Posterior cingulate gyrus (tissue), 11 donors: ENCODE measurements around the gene PTGIS.

Source experiments
- DNase-seq, 10 donors: peaks; one replicate each; pipeline versions ENCODE4 v3.0.0 to v3.0.0-alpha.2; 2020 to 2021; ENCODE audit warnings: mixed read lengths in 3 of 10
- intact Hi-C: fragments of 100-400 bp; cut with DNase I; formaldehyde crosslinking; loops from one replicate; pipeline ENCODE4 v1.15.1; 2023

PTGIS gene

DNA sequence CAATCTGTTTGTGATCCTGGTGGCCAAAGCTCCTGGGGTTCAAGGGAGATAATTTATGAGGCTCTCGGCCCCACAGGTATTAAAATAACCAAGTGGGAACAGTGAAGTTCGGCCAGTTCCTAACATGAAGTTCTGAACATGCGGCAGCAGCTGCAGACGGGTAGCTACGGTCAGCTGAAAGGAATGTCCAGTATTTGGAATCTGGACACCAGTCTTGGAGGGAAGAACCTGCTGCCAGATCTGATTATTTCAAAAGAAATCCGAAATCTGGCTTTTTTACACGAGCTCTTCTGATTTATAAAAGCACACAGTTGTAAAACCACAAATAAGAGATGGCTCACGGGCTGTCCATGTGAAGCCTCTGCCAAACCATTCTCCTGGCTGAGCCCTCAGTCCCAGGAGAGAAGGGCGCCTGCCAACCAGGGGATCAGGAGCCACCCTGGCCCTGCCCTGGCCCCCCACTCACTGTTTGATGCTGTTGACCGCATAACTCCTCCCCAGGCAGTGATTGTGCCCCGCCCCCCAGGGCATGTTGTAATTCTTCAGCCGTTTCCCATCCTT is 57.3 kb downstream of the PTGIS start:
- DNase-seq = no peak
- intact Hi-C loops = no loop called here

DNA sequence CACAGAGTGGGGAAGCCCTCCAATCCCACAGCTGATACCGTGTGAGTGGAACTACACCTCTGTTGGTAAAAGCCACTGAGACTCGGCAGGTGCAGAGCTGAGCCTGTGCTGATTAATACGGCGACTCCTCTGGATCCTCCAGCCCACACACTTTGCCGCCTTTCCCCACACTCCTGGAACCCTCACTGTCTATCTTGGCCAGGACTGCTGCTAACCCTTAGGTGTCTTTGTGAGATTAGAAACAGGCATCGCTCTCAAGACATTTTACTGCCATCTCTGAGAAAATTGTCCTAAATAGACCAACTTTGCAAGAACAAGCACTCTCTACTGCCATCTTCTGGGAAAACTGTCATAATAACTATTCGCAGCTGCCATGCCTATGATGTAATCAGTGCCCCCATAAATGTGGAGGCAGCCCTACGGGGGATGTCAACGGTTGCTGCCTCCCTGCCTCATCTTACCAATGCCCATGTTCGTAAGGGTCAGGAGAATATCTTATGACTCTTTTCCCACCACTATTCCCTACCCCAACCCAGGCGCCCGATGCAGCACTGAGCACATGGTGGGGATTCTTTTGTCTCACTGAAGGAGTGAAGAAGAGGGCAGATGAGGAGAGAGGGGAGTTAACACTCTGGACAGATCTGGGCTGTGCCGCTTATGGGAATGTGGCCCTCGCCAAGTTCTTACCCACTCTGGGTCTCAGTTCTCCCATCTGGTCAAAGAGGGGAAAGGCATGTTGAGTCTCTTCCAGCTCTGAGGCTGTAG is 59.3 kb downstream of the PTGIS start:
- DNase-seq = peak in 4 of 10 donors; percentile 18 to 81 (median 57)

GRCh38 chr20:49507741-49508434 is 60.0 kb downstream of the PTGIS start:
- peak in 3 of 10 donors; percentile 78 to 84 (median 79) for DNase-seq
- intact Hi-C loops = loop anchor here (1.0 kb wide), 1 partner anchor 174 kb away; no protein-coding TSS in a partner anchor

More for the DNA sequence above, 59.3 kb downstream of the PTGIS start:
- intact Hi-C loops = loop anchor here (1.0 kb wide), 1 partner anchor 174 kb away; no protein-coding TSS in a partner anchor

DNA sequence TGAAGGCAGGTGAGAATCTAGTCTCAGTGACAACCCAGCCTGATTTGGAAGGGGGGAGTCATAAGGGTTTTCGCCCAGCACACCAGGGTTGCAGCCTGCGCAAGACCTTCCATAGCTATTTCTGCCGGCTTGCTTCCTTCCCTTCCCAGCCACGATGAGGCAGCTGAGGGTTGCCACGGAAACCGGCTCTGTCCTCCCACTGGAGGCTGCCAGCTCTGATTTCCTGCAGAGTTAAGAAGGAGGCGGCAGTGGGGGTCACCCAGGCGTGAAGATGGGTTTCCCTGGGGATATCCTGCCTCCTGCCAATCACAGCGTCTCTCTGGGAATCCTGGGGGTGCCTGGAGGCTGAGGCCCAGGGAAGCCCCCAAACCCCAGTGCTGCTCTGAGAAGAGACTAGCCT is 62.4 kb downstream of the PTGIS start:
- peak; percentile 27 to 96 (median 76) for DNase-seq
- intact Hi-C loops = no loop called here

- no peak for DNase-seq
- intact Hi-C loops = no loop called here
Observed at GRCh38 chr20:49503176-49503575, 64.8 kb downstream of the PTGIS start.

- intact Hi-C loops = no loop called here
- DNase-seq = no peak
Observed at GRCh38 chr20:49501917-49502316, 66.0 kb downstream of the PTGIS start.

DNA sequence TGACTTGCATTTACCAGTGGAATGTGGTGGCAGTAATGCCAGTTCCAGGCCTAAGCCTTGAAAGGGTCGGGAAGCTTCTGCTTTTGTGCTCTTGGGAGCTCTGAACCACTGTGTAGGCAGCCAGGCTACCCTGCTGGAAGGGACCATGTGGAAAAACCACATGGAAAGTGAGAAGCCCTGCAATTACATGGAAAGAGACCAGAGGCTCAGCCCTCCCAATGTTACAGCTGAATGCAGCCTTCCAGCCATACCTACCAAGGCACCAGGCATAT is 70.6 kb downstream of the PTGIS start:
- DNase-seq = no peak
- intact Hi-C loops = no loop called here

DNA sequence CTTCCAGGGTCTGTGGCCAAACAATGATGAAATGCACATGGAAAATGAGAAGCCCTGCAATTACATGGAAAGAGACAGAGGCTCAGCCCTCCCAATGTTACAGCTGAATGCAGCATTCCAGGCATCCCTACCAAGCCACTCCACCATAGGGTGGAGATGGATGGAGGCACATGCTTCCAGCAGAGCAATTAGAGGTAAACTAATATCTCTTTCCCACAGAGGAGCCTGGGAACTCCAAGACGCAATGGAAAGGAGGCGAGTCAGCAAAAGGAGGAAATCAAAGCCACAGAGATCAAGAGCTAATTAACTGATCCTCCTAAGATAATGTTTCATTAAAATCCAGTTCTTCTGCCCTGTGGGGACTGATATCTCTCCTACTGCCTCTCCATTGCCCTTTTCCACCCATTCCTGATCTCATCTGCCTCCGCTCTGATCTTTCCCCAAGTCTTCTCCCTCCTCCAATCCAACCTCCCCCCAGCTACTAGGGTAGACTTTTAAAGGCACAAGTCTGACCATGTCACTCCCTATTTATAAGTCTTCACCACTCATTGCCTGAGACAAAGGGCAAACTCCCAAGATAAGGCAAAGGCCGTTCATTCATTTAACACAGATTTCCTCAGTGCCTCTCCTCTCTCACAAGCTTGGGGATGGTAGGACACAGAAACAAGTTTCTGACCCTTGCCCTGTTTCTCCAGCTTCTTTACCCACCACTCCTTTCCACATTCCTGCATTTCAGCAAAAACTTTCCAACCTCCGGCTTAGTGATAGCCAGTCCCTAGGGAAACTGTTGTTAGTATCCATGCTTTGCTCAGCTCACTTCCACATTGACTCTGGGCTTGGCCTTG is 71.2 kb downstream of the PTGIS start:
- intact Hi-C loops = no loop called here
- DNase-seq = no peak

DNA sequence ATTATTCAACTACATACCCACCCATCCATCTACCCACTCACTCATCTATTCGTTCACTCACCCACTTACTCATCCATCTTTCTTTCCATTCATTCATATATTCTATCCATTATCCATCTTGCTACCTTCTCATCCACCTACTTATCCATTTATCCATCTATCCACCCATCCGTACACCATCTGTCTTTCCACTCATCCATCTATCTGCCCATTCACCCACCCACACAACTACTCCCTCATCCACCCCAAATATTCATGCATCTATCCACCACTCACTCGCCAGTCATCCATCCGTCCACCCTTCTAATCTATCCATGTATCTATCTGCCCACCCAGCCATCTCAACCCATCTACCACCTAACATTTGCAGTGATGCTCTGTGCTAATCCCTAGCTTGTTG is 71.9 kb downstream of the PTGIS start:
- intact Hi-C loops = no loop called here
- DNase-seq = no peak

DNA sequence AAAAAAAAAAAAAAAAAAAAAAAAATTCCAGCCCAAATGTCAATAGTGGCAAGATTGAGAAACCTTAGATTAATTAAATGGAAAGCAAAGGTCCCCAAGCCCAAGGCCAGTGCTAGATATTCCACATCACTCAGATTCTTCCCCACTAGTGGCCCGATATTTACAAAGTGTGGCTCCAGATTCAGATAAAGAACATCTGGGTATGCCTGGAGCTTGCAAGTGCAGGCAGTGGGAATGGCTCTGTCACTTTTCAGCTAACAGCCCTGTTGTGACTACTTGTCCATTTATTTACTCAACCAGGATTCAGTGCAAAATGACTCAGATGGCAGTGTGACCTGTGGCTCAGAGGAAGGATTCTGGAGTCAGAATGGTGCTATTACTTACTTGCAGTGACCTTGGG is 77.2 kb downstream of the PTGIS start:
- intact Hi-C loops = no loop called here
- DNase-seq = no peak

- intact Hi-C loops = loop anchor here (10.0 kb wide), 1 partner anchor 105 kb away; no protein-coding TSS in a partner anchor
Observed at GRCh38 chr20:49489688-49490087, 78.2 kb downstream of the PTGIS start.

GRCh38 chr20:49486064-49486463 is 81.9 kb downstream of the PTGIS start:
- DNase-seq = no peak
- intact Hi-C loops = loop anchor here (10.0 kb wide), 1 partner anchor 101 kb away; no protein-coding TSS in a partner anchor

More at GRCh38 chr20:49489688-49490087, 78.2 kb downstream of the PTGIS start:
- no peak for DNase-seq

GRCh38 chr20:49485563-49485962 is 82.4 kb downstream of the PTGIS start:
- no peak for DNase-seq
- intact Hi-C loops = loop anchor here (10.0 kb wide), 1 partner anchor 101 kb away; no protein-coding TSS in a partner anchor

DNA sequence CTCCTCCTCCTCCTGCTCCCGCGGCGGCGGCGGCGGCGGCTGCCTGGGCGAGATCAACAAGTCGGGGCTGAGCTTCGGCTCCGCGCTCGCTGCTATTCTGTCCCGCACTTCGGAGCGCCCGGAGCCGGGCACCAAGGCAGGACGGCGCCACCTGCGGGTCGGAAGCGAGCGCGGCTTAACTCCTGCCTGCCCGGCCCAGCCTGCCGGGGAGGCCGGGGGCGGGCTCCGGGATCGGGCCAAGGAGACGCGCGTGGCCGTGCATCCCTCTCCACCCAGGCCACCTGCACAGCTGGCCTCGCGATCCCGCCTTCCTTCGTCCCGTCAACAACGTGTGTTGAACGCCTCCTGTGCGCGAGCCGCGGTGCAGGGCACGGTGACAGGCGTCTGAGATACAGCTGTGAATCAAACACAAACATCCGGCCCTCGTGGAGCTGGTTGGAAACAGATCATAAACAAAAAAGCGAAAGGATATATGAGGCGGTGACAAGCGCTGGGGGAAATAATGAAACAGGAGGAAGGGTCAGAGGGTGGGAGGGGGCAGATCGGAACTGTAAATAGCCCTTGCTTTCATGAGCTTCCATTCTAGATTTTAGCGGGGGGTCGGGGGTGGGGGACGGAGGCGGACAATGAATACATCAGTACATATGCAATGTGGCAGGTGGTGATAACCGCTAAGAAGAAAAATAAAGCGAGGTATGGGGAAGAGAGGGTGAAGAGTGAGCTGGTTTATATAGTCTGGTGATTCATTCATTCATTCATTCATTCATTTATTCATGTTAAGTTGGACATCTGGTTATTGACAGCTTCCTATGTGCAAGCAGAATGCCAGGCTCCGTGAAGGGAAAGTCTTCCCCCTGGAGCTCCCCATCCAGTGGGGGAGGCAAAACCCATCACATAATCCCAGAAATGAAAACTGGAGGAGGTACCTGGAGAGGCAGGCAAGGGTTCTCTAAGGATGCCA is 83.5 kb downstream of the PTGIS start:
- intact Hi-C loops = loop anchor here (1.0 to 10.0 kb wide), 2 partner anchors 100 to 150 kb away; no protein-coding TSS in a partner anchor
- DNase-seq = peak; percentile 68 to 98 (median 86)

DNA sequence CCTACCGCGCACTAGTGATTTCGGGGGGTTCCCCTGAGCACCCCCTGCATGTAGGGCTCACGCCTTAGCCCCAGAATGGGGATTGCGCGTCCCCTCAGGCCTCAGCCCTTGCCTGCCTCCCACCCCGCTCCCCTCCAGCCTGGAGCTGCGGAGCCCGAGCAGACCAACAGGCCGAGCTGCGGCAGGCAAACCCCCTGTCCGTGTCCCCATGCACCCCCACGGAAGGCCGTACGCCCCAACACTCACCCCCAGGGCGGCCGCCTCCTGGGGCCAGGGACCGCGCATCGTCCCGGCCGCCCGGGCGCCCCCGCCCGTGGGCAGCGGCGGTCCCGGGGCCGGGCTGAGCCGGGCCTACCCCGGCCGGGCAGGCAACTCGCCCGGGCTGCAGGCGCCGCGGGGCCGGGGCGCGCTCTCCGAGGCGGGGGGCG is 84.2 kb downstream of the PTGIS start:
- intact Hi-C loops = loop anchor here (1.0 to 10.0 kb wide), 2 partner anchors 99 to 149 kb away; no protein-coding TSS in a partner anchor
- no peak for DNase-seq

GRCh38 chr20:49483018-49483695 is 84.8 kb downstream of the PTGIS start:
- intact Hi-C loops = loop anchor here (10.0 kb wide), 1 partner anchor 98 kb away; no protein-coding TSS in a partner anchor
- DNase-seq = peak in 1 of 10 donors; percentile 82

- intact Hi-C loops = loop anchor here (10.0 kb wide), 1 partner anchor 98 kb away; no protein-coding TSS in a partner anchor
- peak in 5 of 10 donors; percentile 19 to 91 (median 34) for DNase-seq
Observed at GRCh38 chr20:49482621-49483017, 85.3 kb downstream of the PTGIS start, which contains the start of gene KCNB1. Gene KCNB1 (minus strand): TSS chr20:49482668. CDS start chr20:49482480, 188 bp downstream.

GRCh38 chr20:49482173-49482572 is 85.8 kb downstream of the PTGIS start:
- DNase-seq = no peak
- intact Hi-C loops = loop anchor here (10.0 kb wide), 1 partner anchor 97 kb away; no protein-coding TSS in a partner anchor
